Stimulated activated CD4-positive, alpha-beta T cell treated with anti-CD3 and anti-CD28 coated beads, Interleukin-2, amount 100 ng/mL, for 48 hours (primary cell): ENCODE data around the gene FGF23.

Experiments used
- DNase-seq, 2 donors: peaks; one replicate each; pipeline ENCODE4 v3.0.0-alpha.2; 2020

The FGF23 gene

GRCh38 chr12:4380332-4380731 lies 820 bp upstream of the FGF23 start:
- DNase-seq: no peak

GRCh38 chr12:4378772-4379171 lies 740 bp downstream of the FGF23 start:
- no peak for DNase-seq

GRCh38 chr12:4375449-4375848 lies 4.1 kb downstream of the FGF23 start:
- DNase-seq: no peak

- no peak for DNase-seq
Observed at GRCh38 chr12:4372653-4373052, 6.9 kb downstream of the FGF23 start.

GRCh38 chr12:4370265-4370664 lies 9.2 kb downstream of the FGF23 start:
- DNase-seq: no peak

GRCh38 chr12:4369548-4369947 lies 10.0 kb downstream of the FGF23 start:
- DNase-seq: no peak

- no peak for DNase-seq
Observed at GRCh38 chr12:4366090-4366489, 13.4 kb downstream of the FGF23 start.

GRCh38 chr12:4356041-4356327 lies 23.5 kb downstream of the FGF23 start:
- DNase-seq: peak; percentile 65 to 66

- DNase-seq: no peak
Observed at GRCh38 chr12:4355156-4356040, 24.1 kb downstream of the FGF23 start.

- no peak for DNase-seq
Observed at GRCh38 chr12:4353785-4354208, 25.7 kb downstream of the FGF23 start.

GRCh38 chr12:4346931-4347330 lies 32.6 kb downstream of the FGF23 start:
- DNase-seq: no peak

GRCh38 chr12:4331842-4332241 lies 47.7 kb downstream of the FGF23 start:
- no peak for DNase-seq

- DNase-seq: no peak
Observed at GRCh38 chr12:4331221-4331620, 48.3 kb downstream of the FGF23 start.

GRCh38 chr12:4330203-4330602 lies 49.3 kb downstream of the FGF23 start:
- DNase-seq: no peak

- DNase-seq: no peak
Observed at GRCh38 chr12:4327293-4327692, 52.2 kb downstream of the FGF23 start.

- DNase-seq: no peak
Observed at GRCh38 chr12:4325966-4326365, 53.5 kb downstream of the FGF23 start.

GRCh38 chr12:4324366-4324765 lies 55.1 kb downstream of the FGF23 start:
- DNase-seq: no peak

- DNase-seq: no peak
Observed at GRCh38 chr12:4323396-4323795, 56.1 kb downstream of the FGF23 start.

- DNase-seq: no peak
Observed at GRCh38 chr12:4322726-4323125, 56.8 kb downstream of the FGF23 start.

GRCh38 chr12:4320853-4321701 lies 58.4 kb downstream of the FGF23 start, which contains the start of gene TIGAR:
Gene TIGAR, plus strand, starts transcription at chr12:4321213. Its CDS starts 59 bp downstream, at chr12:4321272.
- peak; percentile 82 to 87 for DNase-seq

- no peak for DNase-seq
Observed at GRCh38 chr12:4320497-4320852, 59.0 kb downstream of the FGF23 start.
